Daoy (cell line): ENCODE results near the gene ST6GALNAC4. TPM values are rescaled to one million over a fixed set of nuclear protein-coding genes. Genes with fewer than 3 reads are reported as not detected.

Experiments
- DNase-seq: peaks from one replicate; pipeline ENCODE4 v3.0.0-alpha.2; 2015; ENCODE audit warnings: low read depth
- total RNA-seq: library from RNA; depleted of rRNA; stranded (reverse); fragments of >200 nt; shearing (Covaris generic); gene quantifications from 2 replicates; pipeline ENCODE4 v1.2.3, GENCODE V29; 2014

Gene ST6GALNAC4
- total RNA-seq, 1 experiment from 2014 or later, result 29.1 TPM

GRCh38 chr9:127912296-127912695, 4.5 kb downstream of the ST6GALNAC4 start:
- DNase-seq, result no peak

- peak; percentile 37 for DNase-seq
These were observed 6.1 kb downstream of the ST6GALNAC4 start for GRCh38 chr9:127910613-127911205.

- no peak for DNase-seq
These were observed 7.0 kb downstream of the ST6GALNAC4 start for GRCh38 chr9:127909839-127910273.

- DNase-seq, result no peak
These were observed 8.2 kb downstream of the ST6GALNAC4 start for GRCh38 chr9:127908660-127908926.

- no peak for DNase-seq
These were observed 8.8 kb downstream of the ST6GALNAC4 start for GRCh38 chr9:127907867-127908659.

GRCh38 chr9:127905788-127906191, 11.1 kb downstream of the ST6GALNAC4 start:
- no peak for DNase-seq

- DNase-seq, result no peak
These were observed 11.7 kb downstream of the ST6GALNAC4 start for GRCh38 chr9:127905004-127905728.

GRCh38 chr9:127904561-127905003, 12.3 kb downstream of the ST6GALNAC4 start:
- no peak for DNase-seq

GRCh38 chr9:127903557-127904475, 13.0 kb downstream of the ST6GALNAC4 start:
- peak; percentile 72 for DNase-seq

GRCh38 chr9:127899128-127899943, 17.5 kb downstream of the ST6GALNAC4 start, which contains the start of gene ST6GALNAC6:
Gene ST6GALNAC6 (minus strand): TSS chr9:127899603. CDS start chr9:127897981, 1,622 bp downstream.
- DNase-seq, result peak; percentile 82

- DNase-seq, result peak; percentile 63
These were observed 18.3 kb downstream of the ST6GALNAC4 start for GRCh38 chr9:127898433-127899127.

GRCh38 chr9:127897193-127897692, 19.6 kb downstream of the ST6GALNAC4 start:
- DNase-seq, result peak; percentile 75

- no peak for DNase-seq
These were observed 20.2 kb downstream of the ST6GALNAC4 start for GRCh38 chr9:127896395-127897192.

GRCh38 chr9:127895811-127896210, 21.0 kb downstream of the ST6GALNAC4 start:
- DNase-seq, result no peak

- no peak for DNase-seq
These were observed 23.4 kb downstream of the ST6GALNAC4 start for GRCh38 chr9:127893392-127893791.

GRCh38 chr9:127892831-127893230, 24.0 kb downstream of the ST6GALNAC4 start:
- DNase-seq, result no peak

- DNase-seq, result no peak
These were observed 26.8 kb downstream of the ST6GALNAC4 start for GRCh38 chr9:127890053-127890452.

- peak; percentile 14 for DNase-seq
These were observed 29.0 kb downstream of the ST6GALNAC4 start for GRCh38 chr9:127887792-127888191.

- DNase-seq, result peak; percentile 7
These were observed 30.4 kb downstream of the ST6GALNAC4 start for GRCh38 chr9:127886401-127886972.
